Astrocyte (in vitro differentiated cells and primary cell): ENCODE results near the gene PLEKHA4. TPM values are rescaled to one million over a fixed set of nuclear protein-coding genes. Genes with fewer than 3 reads are reported as not detected.
"Not testable (repeated sequence)": the region's sequence is repeated elsewhere in the genome, so short reads cannot be mapped to it uniquely, and the experiment has no call there.

Experiments
- DNase-seq: peaks from one replicate; pipeline ENCODE4 v3.0.0-alpha.2; 2010; ENCODE audit warnings: low read depth
- FAIRE-seq: peaks from 2 replicates; lab custom pipeline; 2011; peaks lifted over from hg19 to GRCh38; lab: Jason Lieb, UNC
- H2AFZ ChIP-seq: 2 replicates; pipeline ENCODE4 v1.6.0; 2012; ENCODE audit warnings: low read depth, low read length, inconsistent platforms
- H3K27ac ChIP-seq: 2 replicates; pipeline ENCODE4 v1.5.1; 2011; ENCODE audit warnings: low read depth, low read length, inconsistent platforms
- H3K27me3 ChIP-seq: 2 replicates; pipeline ENCODE4 v1.6.0; 2011; ENCODE audit warnings: low read length, inconsistent platforms; ENCODE audit not compliant: insufficient read depth
- H3K36me3 ChIP-seq: 2 replicates; pipeline ENCODE4 v1.5.1; 2011; ENCODE audit warnings: low read length, inconsistent platforms; ENCODE audit not compliant: insufficient read depth
- H3K4me1 ChIP-seq: 2 replicates; pipeline ENCODE4 v1.5.1; 2011; ENCODE audit warnings: low read length, inconsistent platforms; ENCODE audit not compliant: insufficient read depth
- H3K4me2 ChIP-seq: 2 replicates; pipeline ENCODE4 v1.6.0; 2012; ENCODE audit warnings: low read length, inconsistent platforms
- H3K4me3 ChIP-seq: 2 replicates; pipeline ENCODE4 v1.5.1; 2011; ENCODE audit warnings: low read depth, mild to moderate bottlenecking, low read length, inconsistent platforms; ENCODE audit not compliant: insufficient read depth
- H3K79me2 ChIP-seq: 2 replicates; pipeline ENCODE4 v1.6.0; 2012; ENCODE audit warnings: mild to moderate bottlenecking, low read length, inconsistent platforms; ENCODE audit not compliant: insufficient read depth
- H3K9ac ChIP-seq: 2 replicates; pipeline ENCODE4 v1.6.0; 2012; ENCODE audit warnings: mild to moderate bottlenecking, low read length, inconsistent platforms
- H3K9me3 ChIP-seq: 2 replicates; pipeline ENCODE4 v1.5.1; 2012; ENCODE audit warnings: low read depth, mild to moderate bottlenecking, low read length, inconsistent platforms; ENCODE audit not compliant: insufficient read depth
- H4K20me1 ChIP-seq: 2 replicates; pipeline ENCODE4 v1.6.0; 2012; ENCODE audit warnings: low read length, inconsistent platforms; ENCODE audit not compliant: insufficient read depth
- H3K27ac Mint-ChIP-seq: one replicate; pipeline ENCODE4 v1.8.0; 2021; ENCODE audit warnings: mild to moderate bottlenecking, mixed read lengths; ENCODE audit not compliant: unreplicated experiment
- H3K27me3 Mint-ChIP-seq: one replicate; pipeline ENCODE4 v1.8.0; 2021; ENCODE audit warnings: low read depth, mixed read lengths; ENCODE audit not compliant: unreplicated experiment
- H3K36me3 Mint-ChIP-seq: one replicate; pipeline ENCODE4 v1.8.0; 2021; ENCODE audit warnings: low read depth, mixed read lengths; ENCODE audit not compliant: unreplicated experiment
- H3K4me1 Mint-ChIP-seq: one replicate; pipeline ENCODE4 v1.8.0; 2021; ENCODE audit warnings: low read depth, mixed read lengths; ENCODE audit not compliant: unreplicated experiment
- H3K4me3 Mint-ChIP-seq: one replicate; pipeline ENCODE4 v1.8.0; 2021; ENCODE audit warnings: mild to moderate bottlenecking, moderate library complexity, mixed read lengths; ENCODE audit not compliant: unreplicated experiment
- H3K9me3 Mint-ChIP-seq: one replicate; pipeline ENCODE4 v1.8.0; 2021; ENCODE audit warnings: mild to moderate bottlenecking, mixed read lengths; ENCODE audit not compliant: unreplicated experiment
- EZH2 ChIP-seq: IDR thresholded peaks from 2 replicates; pipeline ENCODE4 v1.6.1; 2012; ENCODE audit warnings: mild to moderate bottlenecking, low read length, inconsistent platforms; ENCODE audit not compliant: insufficient read depth
- total RNA-seq: library from RNA; stranded (reverse); gene quantifications from 2 replicates; pipeline ENCODE4 v1.2.1, GENCODE V29; 2021
- TF ChIP-seq, protein P1 (sequence below): IDR thresholded peaks from 2 replicates; pipeline ENCODE4 v1.5.1; 2011; ENCODE audit warnings: low read depth, mild to moderate bottlenecking, inconsistent platforms, low read length, moderate library complexity; ENCODE audit not compliant: insufficient read depth

The PLEKHA4 gene
- total RNA-seq, 1 donor from 2014 or later, result 27.5 TPM

- Mint-ChIP-seq H3K36me3 (peaks cover 8% of the 10 kb centered on the region), H3K9me3 (peaks cover 8% of the 10 kb centered on the region), H3K4me1 (no peaks in the 10 kb centered on the region), H3K4me3 (no peak overlapping the region), H3K27me3 (no peaks in the 10 kb centered on the region), H3K27ac (no peak overlapping the region)
- peaks cover 4% of the 10 kb centered on the region for H4K20me1 ChIP-seq
- peaks cover 1% of the 10 kb centered on the region for H3K36me3 ChIP-seq
- H3K27ac ChIP-seq, result no peak overlapping the region
- H3K9ac ChIP-seq, result no peak overlapping the region
- no peak overlapping the region for H3K4me2 ChIP-seq
- H3K27me3 ChIP-seq, result no peaks in the 10 kb centered on the region
- no peak overlapping the region for H2AFZ ChIP-seq
- TF ChIP-seq, protein P1, sequence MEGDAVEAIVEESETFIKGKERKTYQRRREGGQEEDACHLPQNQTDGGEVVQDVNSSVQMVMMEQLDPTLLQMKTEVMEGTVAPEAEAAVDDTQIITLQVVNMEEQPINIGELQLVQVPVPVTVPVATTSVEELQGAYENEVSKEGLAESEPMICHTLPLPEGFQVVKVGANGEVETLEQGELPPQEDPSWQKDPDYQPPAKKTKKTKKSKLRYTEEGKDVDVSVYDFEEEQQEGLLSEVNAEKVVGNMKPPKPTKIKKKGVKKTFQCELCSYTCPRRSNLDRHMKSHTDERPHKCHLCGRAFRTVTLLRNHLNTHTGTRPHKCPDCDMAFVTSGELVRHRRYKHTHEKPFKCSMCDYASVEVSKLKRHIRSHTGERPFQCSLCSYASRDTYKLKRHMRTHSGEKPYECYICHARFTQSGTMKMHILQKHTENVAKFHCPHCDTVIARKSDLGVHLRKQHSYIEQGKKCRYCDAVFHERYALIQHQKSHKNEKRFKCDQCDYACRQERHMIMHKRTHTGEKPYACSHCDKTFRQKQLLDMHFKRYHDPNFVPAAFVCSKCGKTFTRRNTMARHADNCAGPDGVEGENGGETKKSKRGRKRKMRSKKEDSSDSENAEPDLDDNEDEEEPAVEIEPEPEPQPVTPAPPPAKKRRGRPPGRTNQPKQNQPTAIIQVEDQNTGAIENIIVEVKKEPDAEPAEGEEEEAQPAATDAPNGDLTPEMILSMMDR, result no peak
- no peak for TF ChIP-seq EZH2
- FAIRE-seq, result no peak
- H3K4me1 ChIP-seq, result no peaks in the 10 kb centered on the region
- no peaks in the 10 kb centered on the region for H3K79me2 ChIP-seq
- no peak overlapping the region for H3K4me3 ChIP-seq
- no peaks in the 10 kb centered on the region for H3K9me3 ChIP-seq
- no peak for DNase-seq
These were observed 15.3 kb upstream of the PLEKHA4 start for GRCh38 chr19:48883726-48884125.

- Histone ChIP-seq H4K20me1 (peaks cover 20% of the 10 kb centered on the region), H2AFZ (no peak overlapping the region), H3K4me3 (no peak overlapping the region), H3K27me3 (no peaks in the 10 kb centered on the region), H3K79me2 (peaks cover 7% of the 10 kb centered on the region), H3K4me1 (no peaks in the 10 kb centered on the region), H3K9ac (no peak overlapping the region), H3K27ac (no peak overlapping the region), H3K36me3 (peaks cover 10% of the 10 kb centered on the region), H3K4me2 (no peak overlapping the region), H3K9me3 (no peaks in the 10 kb centered on the region)
- FAIRE-seq (no peak), DNase-seq (no peak)
- peaks cover 2% of the 10 kb centered on the region for H3K4me1 Mint-ChIP-seq
- TF ChIP-seq EZH2, result no peak
- TF ChIP-seq, protein P1, result no peak
- H3K27ac Mint-ChIP-seq, result no peak overlapping the region
- H3K27me3 Mint-ChIP-seq, result no peaks in the 10 kb centered on the region
- H3K36me3 Mint-ChIP-seq, result peaks cover 17% of the 10 kb centered on the region
- H3K4me3 Mint-ChIP-seq, result no peak overlapping the region
- H3K9me3 Mint-ChIP-seq, result peaks cover 8% of the 10 kb centered on the region
These were observed 13.6 kb upstream of the PLEKHA4 start for GRCh38 chr19:48881741-48882657.

GRCh38 chr19:48879696-48880095 is 11.3 kb upstream of the PLEKHA4 start:
- not testable (repeated sequence) for H3K27ac ChIP-seq, H3K4me3 ChIP-seq, H2AFZ ChIP-seq, H3K9ac ChIP-seq, H3K9me3 Mint-ChIP-seq, H3K9me3 ChIP-seq, FAIRE-seq, H3K27me3 Mint-ChIP-seq, DNase-seq, H3K4me2 ChIP-seq, H3K4me3 Mint-ChIP-seq, H3K27ac Mint-ChIP-seq, H3K27me3 ChIP-seq
- Mint-ChIP-seq H3K36me3 (peaks cover 22% of the 10 kb centered on the region), H3K4me1 (peaks cover 14% of the 10 kb centered on the region)
- peaks cover 27% of the 10 kb centered on the region for H3K79me2 ChIP-seq
- peaks cover 20% of the 10 kb centered on the region for H3K36me3 ChIP-seq
- peaks cover 13% of the 10 kb centered on the region for H3K4me1 ChIP-seq
- peaks cover 40% of the 10 kb centered on the region for H4K20me1 ChIP-seq
